Urinary bladder (tissue), 4 donors: ENCODE results near the gene APOBEC2. TPM values are rescaled to one million over a fixed set of nuclear protein-coding genes. Genes with fewer than 3 reads are reported as not detected.

ENCODE experiments used
- DNase-seq: peaks from one replicate; pipeline ENCODE4 v3.0.0-alpha.2; 2015; ENCODE audit errors: extremely low spot score
- H3K27ac ChIP-seq: one replicate; pipeline ENCODE4 v1.5.1; 2013; ENCODE audit warnings: low read depth, mild to moderate bottlenecking, moderate library complexity
- H3K36me3 ChIP-seq: one replicate; pipeline ENCODE4 v1.6.1; 2013; ENCODE audit warnings: mild to moderate bottlenecking, moderate library complexity; ENCODE audit not compliant: insufficient read depth
- H3K4me1 ChIP-seq: one replicate; pipeline ENCODE4 v1.6.1; 2013; ENCODE audit warnings: mild to moderate bottlenecking, moderate library complexity; ENCODE audit not compliant: insufficient read depth
- H3K4me3 ChIP-seq: one replicate; pipeline ENCODE4 v1.5.1; 2013; ENCODE audit warnings: low read depth, low read length
- WGBS: extraction: QIAGEN DNeasy Blood & Tissue Kit; methylation state at CpG from one replicate; pipeline ENCODE4 v1.1.7; 2013; 5-methylcytosine and 5-hydroxymethylcytosine counted together
- polyA plus RNA-seq: library from polyadenylated mRNA; stranded (reverse); fragments of 200-250 nt; gene quantifications from one replicate; pipeline ENCODE4 v1.2.3, GENCODE V29; 2013
- total RNA-seq: library from RNA; depleted of rRNA; stranded (reverse); fragments of >200 nt; gene quantifications from one replicate; pipeline ENCODE4 v1.2.3, GENCODE V29; 2014
- donor health status: healthy with polysubstance abuse.
- donor health status: healthy.

Gene APOBEC2
- total and polyA plus RNA-seq, 2 donors = 0.41 to 11.4 TPM

- no peak overlapping the region for H3K27ac ChIP-seq
Measured at GRCh38 chr6:41027241-41027640, 25.8 kb upstream of the APOBEC2 start.

GRCh38 chr6:41027799-41028560 lies 25.0 kb upstream of the APOBEC2 start:
- WGBS = 3% methylated on average over 45 of the region's 45 CpGs
- Histone ChIP-seq H3K27ac (peak overlapping the region; percentile 12), H3K36me3 (no peaks in the 10 kb centered on the region), H3K4me1 (no peaks in the 10 kb centered on the region), H3K4me3 (peak overlapping the region; percentile 35)
- DNase-seq = no peak

More at GRCh38 chr6:41027241-41027640, 25.8 kb upstream of the APOBEC2 start:
- H3K36me3 ChIP-seq = no peaks in the 10 kb centered on the region
- no peak for DNase-seq
- peak overlapping the region; percentile 35 for H3K4me3 ChIP-seq
- WGBS = 60% methylated on average over 4 of the region's 4 CpGs
- no peaks in the 10 kb centered on the region for H3K4me1 ChIP-seq

GRCh38 chr6:41028561-41029412 lies 24.2 kb upstream of the APOBEC2 start:
- no peak for DNase-seq
- H3K27ac ChIP-seq = peak overlapping the region; percentile 12
- WGBS = 48% methylated on average over 13 of the region's 13 CpGs
- no peaks in the 10 kb centered on the region for H3K36me3 ChIP-seq
- H3K4me1 ChIP-seq = no peaks in the 10 kb centered on the region
- H3K4me3 ChIP-seq = peak overlapping the region; percentile 35

GRCh38 chr6:41032830-41033229 lies 20.2 kb upstream of the APOBEC2 start:
- Histone ChIP-seq H3K4me3 (no peak overlapping the region), H3K27ac (no peak overlapping the region), H3K36me3 (no peaks in the 10 kb centered on the region), H3K4me1 (no peaks in the 10 kb centered on the region)
- DNase-seq = no peak
- WGBS = 96% methylated on average over 15 of the region's 15 CpGs

- no peak overlapping the region for H3K4me3 ChIP-seq
- no peaks in the 10 kb centered on the region for H3K36me3 ChIP-seq
- H3K27ac ChIP-seq = no peak overlapping the region
- H3K4me1 ChIP-seq = no peaks in the 10 kb centered on the region
- WGBS = 93% methylated on average over 13 of the region's 13 CpGs
- DNase-seq = no peak
Measured at GRCh38 chr6:41033776-41034175, 19.2 kb upstream of the APOBEC2 start.

- no peak overlapping the region for H3K4me3 ChIP-seq
- no peaks in the 10 kb centered on the region for H3K4me1 ChIP-seq
- H3K27ac ChIP-seq = no peak overlapping the region
- WGBS = 72% methylated on average over 3 of the region's 3 CpGs
- no peaks in the 10 kb centered on the region for H3K36me3 ChIP-seq
- DNase-seq = no peak
Measured at GRCh38 chr6:41036186-41036585, 16.8 kb upstream of the APOBEC2 start.

- H3K4me3 ChIP-seq = no peak overlapping the region
- no peak overlapping the region for H3K27ac ChIP-seq
- H3K36me3 ChIP-seq = no peaks in the 10 kb centered on the region
- no peak for DNase-seq
- no peaks in the 10 kb centered on the region for H3K4me1 ChIP-seq
- WGBS = 66% methylated on average over 2 of the region's 2 CpGs
Measured at GRCh38 chr6:41036601-41037000, 16.4 kb upstream of the APOBEC2 start.

GRCh38 chr6:41037107-41037900 lies 15.7 kb upstream of the APOBEC2 start:
- H3K36me3 ChIP-seq = no peaks in the 10 kb centered on the region
- DNase-seq = no peak
- no peak overlapping the region for H3K4me3 ChIP-seq
- H3K4me1 ChIP-seq = no peaks in the 10 kb centered on the region
- H3K27ac ChIP-seq = no peak overlapping the region
- WGBS = 75% methylated on average over 13 of the region's 13 CpGs

- no peaks in the 10 kb centered on the region for H3K36me3 ChIP-seq
- no peak overlapping the region for H3K27ac ChIP-seq
- DNase-seq = no peak
- H3K4me1 ChIP-seq = no peaks in the 10 kb centered on the region
- 98% methylated on average over 3 of the region's 3 CpGs for WGBS
- H3K4me3 ChIP-seq = no peak overlapping the region
Measured at GRCh38 chr6:41038205-41038604, 14.8 kb upstream of the APOBEC2 start.

GRCh38 chr6:41039060-41039998 lies 13.7 kb upstream of the APOBEC2 start, which contains the start of gene UNC5CL:
Gene UNC5CL, minus strand, starts transcription at chr6:41039221. Its CDS starts 4,147 bp downstream, at chr6:41035074.
- 73% methylated on average over 10 of the region's 10 CpGs for WGBS
- no peak within 1 kb of the TSS for H3K27ac ChIP-seq
- no peak for DNase-seq

GRCh38 chr6:41040101-41040939 lies 12.7 kb upstream of the APOBEC2 start:
- H3K36me3 ChIP-seq = no peaks in the 10 kb centered on the region
- H3K4me1 ChIP-seq = no peaks in the 10 kb centered on the region
- WGBS = 72% methylated on average over 6 of the region's 6 CpGs
- H3K27ac ChIP-seq = no peak overlapping the region
- H3K4me3 ChIP-seq = no peak overlapping the region
- DNase-seq = no peak

More at GRCh38 chr6:41039060-41039998, 13.7 kb upstream of the APOBEC2 start, which contains the start of gene UNC5CL:
- Histone ChIP-seq H3K4me1 (no peaks in the 10 kb centered on the region), H3K36me3 (no peaks in the 10 kb centered on the region), H3K4me3 (no peak within 1 kb of the TSS)
